K562 (cell line): ENCODE measurements around the gene CTCFL. TPM values are rescaled to one million over a fixed set of nuclear protein-coding genes. Genes with fewer than 3 reads are reported as not detected.

Experiments used
- ATAC-seq: fragments of 200-7000 bp; cut with Tn5 transposase; 3 replicates; pipeline ENCODE4 v1.9.1; 2020; ENCODE audit warnings: moderate library complexity
- BruUV-seq: library from RNA; stranded (reverse); fragments of 400-500 nt; replicated peaks from 2 replicates; lab custom pipeline; 2021; lab: Mats Ljungman, UMichigan
- CTCF ChIA-PET: fragments of 300-600 bp; formaldehyde crosslinking; extraction: SDS; loops from one replicate; lab custom pipeline; 2021; ENCODE audit warnings: low intra/inter-chr PET ratio; lab: Yijun Ruan, JAX
- POLR2A ChIA-PET: fragments of 300-600, 350-650 bp; sonication (Branson Sonifier 250); formaldehyde crosslinking; extraction: SDS; loops from one replicate; lab custom pipeline; 2021; ENCODE audit warnings: antibody characterized with exemption, inconsistent platforms; lab: Yijun Ruan, JAX
- DNase-seq, 4 experiments: peaks; one replicate each; pipeline versions ENCODE4 v3.0.0 to v3.0.0-alpha.2; 2011 to 2018; ENCODE audit warnings: low spot score in 3 of 4, mixed read lengths in 3 of 4; ENCODE audit errors: extremely low read depth in 1 of 4
- FAIRE-seq: peaks from 2 replicates; lab custom pipeline; 2011; peaks lifted over from hg19 to GRCh38; lab: Jason Lieb, UNC
- H2AFZ ChIP-seq: 2 replicates; pipeline ENCODE4 v1.6.0; 2011; ENCODE audit warnings: low read depth, low read length, control low read depth, inconsistent platforms
- H3K27ac ChIP-seq: fragments of 200-600 bp; 3 replicates; pipeline ENCODE4 v1.8.0; 2011; ENCODE audit warnings: low read depth, mild to moderate bottlenecking, control low read depth, inconsistent platforms, low read length, moderate library complexity, mixed read lengths; ENCODE audit errors: extremely low read depth
- H3K27me3 ChIP-seq, 2 experiments: fragments of 300-600 bp in 1 of 2; 2 replicates in 1 of 2; 3 replicates in 1 of 2; pipeline versions ENCODE4 v1.6.0 to v1.8.0; 2011; ENCODE audit warnings: inconsistent platforms in 2 of 2, low read length in 2 of 2, mild to moderate bottlenecking in 1 of 2, mixed read lengths in 1 of 2, moderate library complexity in 1 of 2; ENCODE audit not compliant: control insufficient read depth in 2 of 2, insufficient read depth in 2 of 2
- H3K36me3 ChIP-seq: fragments of 300-600 bp; 3 replicates; pipeline ENCODE4 v1.8.0; 2011; ENCODE audit warnings: mild to moderate bottlenecking, low read length, inconsistent platforms; ENCODE audit not compliant: control insufficient read depth, insufficient read depth
- H3K4me1 ChIP-seq, 2 experiments: fragments of 200-600 bp in 1 of 2; replicated peaks in 1 of 2; 2 replicates in 1 of 2; 3 replicates in 1 of 2; pipeline versions ENCODE4 v1.5.1 to v1.8.0; 2011; ENCODE audit warnings: inconsistent platforms in 2 of 2, low read length in 2 of 2, mild to moderate bottlenecking in 1 of 2, mixed read lengths in 1 of 2, moderate library complexity in 1 of 2; ENCODE audit not compliant: control insufficient read depth in 2 of 2, insufficient read depth in 2 of 2
- H3K4me2 ChIP-seq: 2 replicates; pipeline ENCODE4 v1.6.1; 2011; ENCODE audit warnings: low read length, control low read depth, inconsistent platforms, mixed read lengths; ENCODE audit not compliant: insufficient read depth
- H3K4me3 ChIP-seq: fragments of 200-600 bp; sonication (generic), shearing (Covaris generic); 2 replicates; pipeline ENCODE4 v1.5.1; 2016; ENCODE audit warnings: control low read depth, inconsistent platforms
- H3K79me2 ChIP-seq: fragments of 200-600 bp; 3 replicates; pipeline ENCODE4 v1.8.0; 2011; ENCODE audit warnings: low read length, inconsistent platforms; ENCODE audit not compliant: control insufficient read depth, insufficient read depth
- H3K9ac ChIP-seq, 2 experiments: 2 replicates each; pipeline versions ENCODE4 v1.6.0 to v1.6.1; 2011; ENCODE audit warnings: low read depth in 2 of 2, low read length in 2 of 2, control low read depth in 1 of 2, inconsistent platforms in 1 of 2, mild to moderate bottlenecking in 1 of 2, mixed read lengths in 1 of 2; ENCODE audit not compliant: insufficient read depth in 1 of 2
- H3K9me1 ChIP-seq: one replicate; pipeline ENCODE4 v1.6.0; 2011; ENCODE audit warnings: inconsistent platforms, mild to moderate bottlenecking, low read length, moderate library complexity; ENCODE audit not compliant: control insufficient read depth, insufficient read depth
- H3K9me3 ChIP-seq: replicated peaks from 2 replicates; pipeline ENCODE4 v1.5.1; 2011; ENCODE audit warnings: low read depth, low read length, inconsistent platforms; ENCODE audit not compliant: control insufficient read depth, insufficient read depth
- H4K20me1 ChIP-seq: replicated peaks from 2 replicates; pipeline ENCODE4 v1.6.1; 2011; ENCODE audit warnings: low read length, inconsistent platforms, mixed read lengths; ENCODE audit not compliant: control insufficient read depth, insufficient read depth
- ARID3B ChIP-seq: fragments of 250-450 bp; sonication (Bioruptor Pico); IDR thresholded peaks from 2 replicates; pipeline ENCODE4 v1.4.0; 2020; ENCODE audit warnings: borderline replicate concordance
- BCOR ChIP-seq: fragments of 450-650 bp; IDR thresholded peaks from 2 replicates; pipeline ENCODE4 v1.6.1; 2016
- BRD4 ChIP-seq: fragments of 200-600 bp; sonication (generic); IDR thresholded peaks from 2 replicates; pipeline ENCODE4 v1.6.1; 2017; ENCODE audit warnings: inconsistent platforms
- CLOCK ChIP-seq: fragments of 250-450 bp; sonication (Bioruptor Pico); IDR thresholded peaks from 2 replicates; pipeline ENCODE4 v1.4.0; 2020; ENCODE audit warnings: mild to moderate bottlenecking, moderate library complexity, borderline replicate concordance
- CREB3 ChIP-seq: fragments of 450-650 bp; conservative IDR thresholded peaks from 2 replicates; pipeline ENCODE4 v1.6.1; 2016; ENCODE audit warnings: missing genetic modification characterization, low read depth, mild to moderate bottlenecking, missing compliant biosample characterization, moderate library complexity
- CTBP1 ChIP-seq: fragments of 450-650 bp; IDR thresholded peaks from 2 replicates; pipeline ENCODE4 v1.6.1; 2016; ENCODE audit warnings: borderline replicate concordance
- EHMT2 ChIP-seq: fragments of 450-650 bp; IDR thresholded peaks from 2 replicates; pipeline ENCODE4 v1.6.1; 2018; ENCODE audit warnings: antibody characterized with exemption
- HLTF ChIP-seq: fragments of 450-650 bp; IDR thresholded peaks from 2 replicates; pipeline ENCODE4 v1.6.1; 2016
- KLF10 ChIP-seq: fragments of 250-450 bp; sonication (Bioruptor Pico); IDR thresholded peaks from 2 replicates; pipeline ENCODE4 v1.6.1; 2021; ENCODE audit warnings: matching md5 sums
- NCOA1 ChIP-seq: fragments of 450-650 bp; IDR thresholded peaks from 2 replicates; pipeline ENCODE4 v1.6.1; 2016; ENCODE audit warnings: low read depth
- PHB2 ChIP-seq: fragments of 450-650 bp; IDR thresholded peaks from 2 replicates; pipeline ENCODE4 v1.6.1; 2017; ENCODE audit warnings: low read depth
- TCF7L2 ChIP-seq: fragments of 150-350 bp; IDR thresholded peaks from 2 replicates; pipeline ENCODE4 v1.6.1; 2016; ENCODE audit warnings: low read depth, mild to moderate bottlenecking, low read length, moderate library complexity
- ZBTB8A ChIP-seq: fragments of 450-650 bp; IDR thresholded peaks from 2 replicates; pipeline ENCODE4 v1.6.1; 2018; ENCODE audit warnings: mild to moderate bottlenecking, moderate library complexity; ENCODE audit not compliant: partially characterized antibody
- ZNF696 ChIP-seq: fragments of 250-450 bp; sonication (Bioruptor Pico); conservative IDR thresholded peaks from 2 replicates; pipeline ENCODE4 v1.4.0; 2020; ENCODE audit warnings: mild to moderate bottlenecking, moderate library complexity
- WGBS: fragments of 100-300 bp; shearing (Covaris generic); methylation state at CpG from one replicate; pipeline ENCODE4 v1.1.6; 2016; ENCODE audit warnings: low coverage, mixed read lengths; ENCODE audit not compliant: insufficient coverage; ENCODE audit errors: missing lambda C conversion rate; 5-methylcytosine and 5-hydroxymethylcytosine counted together
- in situ Hi-C: fragments of 300-500 bp; cut with MboI; formaldehyde crosslinking; loops from 4 replicates; pipeline ENCODE4 v1.15.0; 2018; ENCODE audit warnings: inconsistent platforms, mixed read lengths
- intact Hi-C: fragments of 100-400 bp; cut with micrococcal nuclease; formaldehyde crosslinking; loops from 2 replicates; pipeline ENCODE4 v1.14.2; 2022
- polyA plus RNA-seq, 8 experiments: library from polyadenylated mRNA; depleted of rRNA in 4 of 8; stranded (reverse) in 5 of 8; unstranded in 3 of 8; fragments of >200 nt; fragmentation: Nextera tagmentation in 2 of 8; fragmentation: Illumina TruSeq in 1 of 8; extraction: Ambion mirVana in 2 of 8; extraction: Trizol in 1 of 8; gene quantifications; 2 replicates each; pipeline versions ENCODE4 v1.2.1 to v1.2.3, GENCODE V29; 2011 to 2014; ENCODE audit warnings: inconsistent platforms in 1 of 8, missing spikeins in 1 of 8
- total RNA-seq, 7 experiments: library from RNA; depleted of rRNA in 6 of 7; stranded (reverse); fragments of >200 nt in 6 of 7; fragmentation: Illumina TruSeq in 2 of 7; extraction: Trizol in 2 of 7; gene quantifications; 2 replicates each; pipeline versions ENCODE4 v1.2.1 to v1.2.3, GENCODE V29; 2011 to 2021; ENCODE audit warnings: low replicate concordance in 1 of 7
- TF ChIP-seq, protein P1 (sequence below): sonication (generic); formaldehyde crosslinking; IDR thresholded peaks from 2 replicates; pipeline ENCODE4 v1.9.0; 2022; ENCODE audit warnings: mild to moderate bottlenecking, missing genetic modification reagents
- TF ChIP-seq, protein P2 (sequence below), 2 experiments: IDR thresholded peaks in 1 of 2; conservative IDR thresholded peaks in 1 of 2; 2 replicates each; pipeline ENCODE4 v1.6.1; 2016; ENCODE audit warnings: low read depth in 2 of 2, mild to moderate bottlenecking in 1 of 2, missing compliant biosample characterization in 1 of 2, missing genetic modification characterization in 1 of 2, moderate library complexity in 1 of 2

Gene CTCFL
- total and polyA plus RNA-seq, 9 of the 15 experiments (the other 6 are each of a cell fraction or from before 2014, with no cell fraction given), result 42.4 to 188 (median 111) TPM

- 56% methylated on average over 1 of the region's 1 CpG for WGBS
- no peak for TF ChIP-seq ARID3B (CRISPR knock-in tag)
- no peak for TF ChIP-seq NCOA1
- TF ChIP-seq, protein P1, sequence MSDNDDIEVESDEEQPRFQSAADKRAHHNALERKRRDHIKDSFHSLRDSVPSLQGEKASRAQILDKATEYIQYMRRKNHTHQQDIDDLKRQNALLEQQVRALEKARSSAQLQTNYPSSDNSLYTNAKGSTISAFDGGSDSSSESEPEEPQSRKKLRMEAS (CRISPR knock-in tag), result no peak
- TF ChIP-seq, protein P2, sequence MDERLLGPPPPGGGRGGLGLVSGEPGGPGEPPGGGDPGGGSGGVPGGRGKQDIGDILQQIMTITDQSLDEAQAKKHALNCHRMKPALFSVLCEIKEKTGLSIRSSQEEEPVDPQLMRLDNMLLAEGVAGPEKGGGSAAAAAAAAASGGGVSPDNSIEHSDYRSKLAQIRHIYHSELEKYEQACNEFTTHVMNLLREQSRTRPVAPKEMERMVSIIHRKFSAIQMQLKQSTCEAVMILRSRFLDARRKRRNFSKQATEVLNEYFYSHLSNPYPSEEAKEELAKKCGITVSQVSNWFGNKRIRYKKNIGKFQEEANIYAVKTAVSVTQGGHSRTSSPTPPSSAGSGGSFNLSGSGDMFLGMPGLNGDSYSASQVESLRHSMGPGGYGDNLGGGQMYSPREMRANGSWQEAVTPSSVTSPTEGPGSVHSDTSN (CRISPR knock-in tag; IDR thresholded peaks at IDR 0.05; ENCODE audit: low read depth), result no peak
- TF ChIP-seq, protein P2 (tag; conservative IDR thresholded peaks at IDR 0.05; ENCODE audit: low read depth), result no peak
- TF ChIP-seq EHMT2, result no peak
- no peak for TF ChIP-seq KLF10 (CRISPR knock-in tag)
- no peak for TF ChIP-seq PHB2
- TF ChIP-seq CTBP1, result no peak
- no peak for TF ChIP-seq CREB3 (tag)
- no peak for TF ChIP-seq BRD4
- TF ChIP-seq ZBTB8A, result no peak
- no peak for TF ChIP-seq HLTF
- no peak for TF ChIP-seq BCOR
- no peak for TF ChIP-seq CLOCK (CRISPR knock-in tag)
- TF ChIP-seq ZNF696 (CRISPR knock-in tag), result no peak
- no peak for TF ChIP-seq TCF7L2
Observed at GRCh38 chr20:57513199-57513598, 11.7 kb downstream of the CTCFL start.

More at GRCh38 chr20:57513199-57513598, 11.7 kb downstream of the CTCFL start:
- H3K9me1 ChIP-seq, result no peaks in the 10 kb centered on the region
- H3K79me2 ChIP-seq, result no peaks in the 10 kb centered on the region
- BruUV-seq, result no TSS peak
- H3K27ac ChIP-seq, result no peak overlapping the region
- no peak overlapping the region for H2AFZ ChIP-seq
- no peaks in the 10 kb centered on the region for H3K9me3 ChIP-seq
- in situ Hi-C loops, result no loop called here
- CTCF ChIA-PET, result interaction anchor here (5.2 kb wide), 1 partner anchor 81 kb away, joined by 82 read pairs; no protein-coding TSS in a partner anchor
- H3K4me1 ChIP-seq, result no peaks in the 10 kb centered on the region
- no peaks in the 10 kb centered on the region for H3K27me3 ChIP-seq
- no peak overlapping the region for H3K4me2 ChIP-seq
- no peak overlapping the region for H3K9ac ChIP-seq
- no peaks in the 10 kb centered on the region; the same call in 1 of the 2 replicates for H4K20me1 ChIP-seq
- ATAC-seq (no peak), DNase-seq (no peak), FAIRE-seq (no peak)
- H3K4me3 ChIP-seq, result no peak overlapping the region
- POLR2A ChIA-PET, result no interaction called here
- peaks cover 96% of the 10 kb centered on the region for H3K36me3 ChIP-seq
- intact Hi-C loops, result no loop called here
